Smooth muscle cell (in vitro differentiated cells): ENCODE data around the gene MTG1. TPM values are rescaled to one million over a fixed set of nuclear protein-coding genes. Genes with fewer than 3 reads are reported as not detected.
A peak's percentile ranks its signal among the peaks of the same experiment; 100 is the strongest.

Source experiments
- DNase-seq: peaks from one replicate; lab custom pipeline; 2025; ENCODE audit not compliant: unreplicated experiment; lab: John Stamatoyannopoulos, UW
- H2AFZ ChIP-seq: fragments of 200-600 bp; sonication (generic); 2 replicates; pipeline ENCODE4 v1.6.0; 2016; ENCODE audit warnings: antibody characterized with exemption, low read depth, mild to moderate bottlenecking
- H3F3A ChIP-seq: fragments of 200-600 bp; sonication (generic); 2 replicates; pipeline ENCODE4 v1.6.0; 2017; ENCODE audit warnings: antibody characterized with exemption, low read depth
- H3K27ac ChIP-seq: fragments of 200-600 bp; sonication (generic); 2 replicates; pipeline ENCODE4 v1.5.1; 2016; ENCODE audit warnings: low read depth, mild to moderate bottlenecking
- H3K27me3 ChIP-seq: fragments of 200-600 bp; sonication (generic); 2 replicates; pipeline ENCODE4 v1.6.1; 2016; ENCODE audit warnings: low read depth, mild to moderate bottlenecking
- H3K36me3 ChIP-seq: fragments of 200-600 bp; sonication (generic); 2 replicates; pipeline ENCODE4 v1.5.1; 2016; ENCODE audit warnings: low read depth
- H3K4me1 ChIP-seq: fragments of 200-600 bp; sonication (generic); 2 replicates; pipeline ENCODE4 v1.5.1; 2016; ENCODE audit warnings: low read depth
- H3K4me2 ChIP-seq: fragments of 200-600 bp; sonication (generic); 2 replicates; pipeline ENCODE4 v1.6.0; 2016; ENCODE audit warnings: mild to moderate bottlenecking
- H3K4me3 ChIP-seq: fragments of 200-600 bp; sonication (generic); 2 replicates; pipeline ENCODE4 v1.5.1; 2016; ENCODE audit warnings: mild to moderate bottlenecking
- H3K79me2 ChIP-seq: fragments of 200-600 bp; sonication (generic); 2 replicates; pipeline ENCODE4 v1.6.0; 2016; ENCODE audit warnings: low read depth, mild to moderate bottlenecking
- H3K9ac ChIP-seq: fragments of 200-600 bp; sonication (generic); 2 replicates; pipeline ENCODE4 v1.6.0; 2016; ENCODE audit warnings: low read depth
- H3K9me3 ChIP-seq: fragments of 200-600 bp; sonication (generic); replicated peaks from 2 replicates; pipeline ENCODE4 v1.5.1; 2016; ENCODE audit warnings: low read depth
- H4K20me1 ChIP-seq: fragments of 200-600 bp; sonication (generic); 2 replicates; pipeline ENCODE4 v1.6.0; 2016; ENCODE audit warnings: low read depth
- CTCF ChIP-seq: fragments of 200-600 bp; sonication (generic); IDR thresholded peaks from 2 replicates; pipeline ENCODE4 v1.5.1; 2017; ENCODE audit warnings: borderline replicate concordance, mild to moderate bottlenecking, antibody characterized with exemption; ENCODE audit not compliant: insufficient read depth, poor library complexity, severe bottlenecking
- WGBS: methylation state at CpG from one replicate; pipeline ENCODE4 v1.1.7; 2016; ENCODE audit warnings: low lambda C conversion rate; 5-methylcytosine and 5-hydroxymethylcytosine counted together
- polyA plus RNA-seq: library from polyadenylated mRNA; unstranded; fragments of >200 nt; fragmentation: Nextera tagmentation; extraction: Ambion mirVana; gene quantifications from 2 replicates; pipeline ENCODE4 v1.2.1, GENCODE V29; 2016
- total RNA-seq: library from RNA; depleted of rRNA; stranded (reverse); fragments of >200 nt; gene quantifications from 2 replicates; pipeline ENCODE4 v1.2.3, GENCODE V29; 2014

The MTG1 gene
- total and polyA plus RNA-seq, 2 experiments from 2014 or later, result 20.6 to 53.5 TPM

GRCh38 chr10:133355991-133356390, 38.0 kb upstream of the MTG1 start:
- no peaks in the 10 kb centered on the region for H3K9me3 ChIP-seq
- no peaks in the 10 kb centered on the region for H3K27me3 ChIP-seq
- H3K27ac ChIP-seq, result no peak overlapping the region
- no peak for TF ChIP-seq CTCF
- H2AFZ ChIP-seq, result no peak overlapping the region
- no peaks in the 10 kb centered on the region for H3F3A ChIP-seq
- H3K79me2 ChIP-seq, result no peaks in the 10 kb centered on the region
- H3K4me3 ChIP-seq, result no peak overlapping the region
- H3K4me1 ChIP-seq, result no peaks in the 10 kb centered on the region
- H3K4me2 ChIP-seq, result peak overlapping the region; percentile 90
- peaks cover 19% of the 10 kb centered on the region for H4K20me1 ChIP-seq
- no peaks in the 10 kb centered on the region for H3K36me3 ChIP-seq
- 97% methylated on average over 3 of the region's 3 CpGs for WGBS
- no peak overlapping the region for H3K9ac ChIP-seq
- DNase-seq, result no peak

- H3K79me2 ChIP-seq, result no peaks in the 10 kb centered on the region
- H3K27ac ChIP-seq, result no peak overlapping the region
- H3K9me3 ChIP-seq, result no peaks in the 10 kb centered on the region
- H3K4me2 ChIP-seq, result peak overlapping the region; percentile 90
- no peak for TF ChIP-seq CTCF
- peak overlapping the region; percentile 61 for H3K4me3 ChIP-seq
- H3K4me1 ChIP-seq, result no peaks in the 10 kb centered on the region
- H3F3A ChIP-seq, result no peaks in the 10 kb centered on the region
- H4K20me1 ChIP-seq, result peaks cover 19% of the 10 kb centered on the region
- H2AFZ ChIP-seq, result peak overlapping the region; percentile 89
- H3K27me3 ChIP-seq, result no peaks in the 10 kb centered on the region
- H3K36me3 ChIP-seq, result no peaks in the 10 kb centered on the region
- peak overlapping the region; percentile 78 for H3K9ac ChIP-seq
- DNase-seq, result no peak
- WGBS, result 43% methylated on average over 20 of the region's 27 CpGs
Observed at GRCh38 chr10:133356549-133357284, 37.2 kb upstream of the MTG1 start.

GRCh38 chr10:133357285-133358161, 36.4 kb upstream of the MTG1 start, which contains the start of gene FUOM:
TSS of gene FUOM (minus strand) at chr10:133358019. CDS start at chr10:133358007, 12 bp downstream.
- Histone ChIP-seq H4K20me1 (peaks cover 19% of the 10 kb centered on the region), H3K9ac (peak within 1 kb of the TSS; percentile 78), H3K27me3 (no peaks in the 10 kb centered on the region), H3K4me3 (peak within 1 kb of the TSS; percentile 61), H3K79me2 (no peaks in the 10 kb centered on the region), H3K27ac (no peak within 1 kb of the TSS), H3F3A (no peaks in the 10 kb centered on the region), H3K4me2 (peak within 1 kb of the TSS; percentile 90), H3K36me3 (no peaks in the 10 kb centered on the region), H3K9me3 (no peaks in the 10 kb centered on the region), H3K4me1 (no peaks in the 10 kb centered on the region), H2AFZ (peak within 1 kb of the TSS; percentile 89)
- no peak for TF ChIP-seq CTCF
- peak; percentile 37 for DNase-seq
- under 1% methylated on average over 32 of the region's 83 CpGs for WGBS
